PC-3 (cell line): ENCODE data around the gene SEC22B. TPM values are rescaled to one million over a fixed set of nuclear protein-coding genes. Genes with fewer than 3 reads are reported as not detected.
A peak's percentile ranks its signal among the peaks of the same experiment; 100 is the strongest.
"Not testable (repeated sequence)": the region's sequence is repeated elsewhere in the genome, so short reads cannot be mapped to it uniquely, and the experiment has no call there.

Experiments
- ATAC-seq: fragments of 200-7000 bp; cut with Tn5 transposase; 2 replicates; pipeline ENCODE4 v1.9.1; 2020; ENCODE audit warnings: mild to moderate bottlenecking, moderate library complexity
- BruUV-seq: library from RNA; stranded (reverse); fragments of 400-500 nt; replicated peaks from 2 replicates; lab custom pipeline; 2021; lab: Mats Ljungman, UMichigan
- CTCF ChIA-PET: fragments of 300-600 bp; sonication (Branson Sonifier 250); formaldehyde crosslinking; loops from one replicate; lab custom pipeline; 2022; ENCODE audit warnings: antibody characterized with exemption; lab: Charles Lee
- POLR2A ChIA-PET: fragments of 300-600 bp; sonication (Branson Sonifier 250); formaldehyde crosslinking; loops from one replicate; lab custom pipeline; 2022; ENCODE audit warnings: antibody characterized with exemption; ENCODE audit not compliant: unreplicated experiment; lab: Charles Lee
- DNase-seq: peaks from one replicate; pipeline ENCODE4 v3.0.0-alpha.2; 2015
- H2AFZ ChIP-seq: fragments of 300-600 bp; sonication (generic); 2 replicates; pipeline ENCODE4 v1.6.0; 2016; ENCODE audit warnings: antibody characterized with exemption, low read length
- H3F3A ChIP-seq: fragments of 300-600 bp; sonication (generic); one replicate; pipeline ENCODE4 v1.6.0; 2017; ENCODE audit warnings: antibody characterized with exemption, low read length, control low read depth, mild to moderate bottlenecking; ENCODE audit not compliant: unreplicated experiment
- H3K27ac ChIP-seq: fragments of 300-600 bp; sonication (generic); 2 replicates; pipeline ENCODE4 v1.5.1; 2016; ENCODE audit warnings: mild to moderate bottlenecking, low read length
- H3K27me3 ChIP-seq: fragments of 300-600 bp; sonication (generic); 2 replicates; pipeline ENCODE4 v1.6.1; 2016; ENCODE audit warnings: low read length, mixed read lengths
- H3K36me3 ChIP-seq: fragments of 300-600 bp; sonication (generic); 2 replicates; pipeline ENCODE4 v1.6.1; 2016; ENCODE audit warnings: low read depth, mixed run types, low read length, mixed read lengths
- H3K4me1 ChIP-seq: fragments of 300-600 bp; sonication (generic); 2 replicates; pipeline ENCODE4 v1.5.1; 2016; ENCODE audit warnings: low read length; ENCODE audit not compliant: insufficient read depth
- H3K4me2 ChIP-seq: fragments of 300-600 bp; sonication (generic); 2 replicates; pipeline ENCODE4 v1.6.0; 2016; ENCODE audit warnings: low read length
- H3K4me3 ChIP-seq: fragments of 300-600 bp; sonication (generic); 2 replicates; pipeline ENCODE4 v1.5.1; 2016; ENCODE audit warnings: mild to moderate bottlenecking, low read length, mixed read lengths
- H3K79me2 ChIP-seq: fragments of 300-600 bp; sonication (generic); 2 replicates; pipeline ENCODE4 v1.6.1; 2017; ENCODE audit warnings: low read length, mixed read lengths
- H3K9ac ChIP-seq: fragments of 300-600 bp; sonication (generic); 2 replicates; pipeline ENCODE4 v1.6.0; 2016; ENCODE audit warnings: mild to moderate bottlenecking, low read length
- H3K9me2 ChIP-seq: fragments of 300-600 bp; sonication (generic); replicated peaks from 2 replicates; pipeline ENCODE4 v1.6.1; 2016; ENCODE audit warnings: mixed run types, low read length, mixed read lengths
- H3K9me3 ChIP-seq: fragments of 300-600 bp; sonication (generic); 2 replicates; pipeline ENCODE4 v1.6.1; 2016; ENCODE audit warnings: low read length, mixed read lengths
- H4K20me1 ChIP-seq: fragments of 300-600 bp; sonication (generic); 2 replicates; pipeline ENCODE4 v1.6.1; 2016; ENCODE audit warnings: low read length, mixed read lengths
- intact Hi-C: fragments of 100-400 bp; cut with micrococcal nuclease; formaldehyde crosslinking; loops from 2 replicates; pipeline ENCODE4 v1.9.0; 2023
- total RNA-seq: library from RNA; depleted of rRNA; stranded (reverse); fragments of >200 nt; gene quantifications from 2 replicates; pipeline ENCODE4 v1.2.3, GENCODE V29; 2014

SEC22B gene
- total RNA-seq, 1 experiment from 2014 or later: 16.4 TPM

GRCh38 chr1:120121830-120122229 lies 54.5 kb downstream of the SEC22B start:
- H3K79me2 ChIP-seq, BruUV-seq, H2AFZ ChIP-seq, H3K4me2 ChIP-seq, H3F3A ChIP-seq, H4K20me1 ChIP-seq, POLR2A ChIA-PET, H3K27me3 ChIP-seq, DNase-seq, intact Hi-C loops, H3K4me3 ChIP-seq, H3K9me2 ChIP-seq, H3K9me3 ChIP-seq, H3K4me1 ChIP-seq, CTCF ChIA-PET, H3K27ac ChIP-seq, ATAC-seq, H3K9ac ChIP-seq, H3K36me3 ChIP-seq: not testable (repeated sequence)

DNA sequence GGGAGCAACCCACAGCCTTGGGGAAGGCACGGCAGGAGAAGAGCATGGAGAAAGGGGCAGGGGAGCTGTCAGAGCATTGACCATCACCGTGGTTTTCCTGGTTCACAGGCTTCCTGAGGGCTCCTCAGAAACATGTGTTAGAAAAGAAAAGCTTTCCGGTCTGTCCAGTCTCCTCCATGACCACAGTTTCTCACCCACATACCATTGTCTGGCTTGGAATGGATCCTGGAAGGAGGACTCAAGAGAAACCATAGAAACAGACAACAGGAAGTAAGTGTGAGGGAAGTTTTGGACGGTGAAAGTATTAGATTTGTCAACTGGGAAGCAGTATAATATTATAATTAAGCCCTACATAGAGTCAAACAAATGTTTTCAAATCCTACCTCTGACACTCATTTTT lies 55.8 kb downstream of the SEC22B start:
- H3K79me2 ChIP-seq, H4K20me1 ChIP-seq, H3K9me3 ChIP-seq, intact Hi-C loops, H2AFZ ChIP-seq, H3K9me2 ChIP-seq, POLR2A ChIA-PET, ATAC-seq, H3K36me3 ChIP-seq, CTCF ChIA-PET, DNase-seq, BruUV-seq, H3K4me3 ChIP-seq, H3F3A ChIP-seq, H3K4me1 ChIP-seq, H3K27me3 ChIP-seq, H3K27ac ChIP-seq, H3K4me2 ChIP-seq, H3K9ac ChIP-seq: not testable (repeated sequence)

DNA sequence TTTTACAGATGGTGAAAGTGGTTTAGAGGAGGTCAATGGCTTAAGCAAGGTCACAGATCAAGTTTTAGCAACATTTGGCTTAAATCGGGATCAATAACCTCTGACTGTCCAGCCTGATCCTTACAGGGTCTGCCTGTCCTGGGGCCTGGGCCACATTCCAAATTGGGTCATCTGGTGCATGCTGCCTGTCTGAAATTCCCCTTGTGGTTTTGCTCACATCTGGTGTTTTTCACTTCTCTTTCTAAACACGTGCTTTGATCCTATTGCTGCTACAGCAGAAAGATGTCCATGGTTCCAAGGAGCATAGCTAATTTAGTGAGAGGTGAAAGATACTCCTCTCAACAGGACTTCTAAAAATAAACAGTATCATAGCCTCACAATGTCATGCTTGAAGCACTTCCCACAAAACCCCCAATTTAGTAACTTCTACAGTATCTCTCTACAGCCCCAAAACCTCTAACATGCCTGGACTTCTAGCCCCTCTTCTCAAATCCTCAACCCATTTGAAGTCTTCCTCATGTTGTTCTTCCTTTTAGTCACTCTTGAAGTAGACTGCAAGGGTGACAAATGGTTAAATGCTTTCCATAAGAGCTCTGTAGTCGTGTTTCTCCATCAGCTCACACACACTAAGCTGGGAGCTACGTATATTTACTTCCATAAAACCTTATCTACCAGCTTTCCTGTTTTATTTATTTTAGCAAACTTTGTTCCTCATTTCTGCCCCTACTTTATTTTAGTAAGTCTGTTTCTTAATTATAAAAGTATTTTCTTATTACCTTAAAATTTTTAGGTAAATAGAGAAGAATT lies 58.7 kb downstream of the SEC22B start:
- not testable (repeated sequence) for H2AFZ ChIP-seq, H3K9ac ChIP-seq, H3K4me2 ChIP-seq

GRCh38 chr1:120116094-120116493 lies 60.2 kb downstream of the SEC22B start:
- H4K20me1 ChIP-seq, BruUV-seq, POLR2A ChIA-PET: not testable (repeated sequence)

More for the DNA sequence above, 58.7 kb downstream of the SEC22B start:
- intact Hi-C loops, H3K4me1 ChIP-seq, H3F3A ChIP-seq, ATAC-seq, H3K36me3 ChIP-seq, H3K27ac ChIP-seq, BruUV-seq, H3K79me2 ChIP-seq, H3K9me2 ChIP-seq, H3K27me3 ChIP-seq, POLR2A ChIA-PET, H3K9me3 ChIP-seq, CTCF ChIA-PET, H4K20me1 ChIP-seq, H3K4me3 ChIP-seq, DNase-seq: not testable (repeated sequence)

GRCh38 chr1:120113134-120113533 lies 63.2 kb downstream of the SEC22B start:
- H4K20me1 ChIP-seq, H3K27ac ChIP-seq, H3K36me3 ChIP-seq, H3K4me3 ChIP-seq, H2AFZ ChIP-seq, H3K4me1 ChIP-seq, intact Hi-C loops, DNase-seq, H3K9ac ChIP-seq, H3K27me3 ChIP-seq, H3K4me2 ChIP-seq, H3K9me2 ChIP-seq, H3F3A ChIP-seq, POLR2A ChIA-PET, H3K9me3 ChIP-seq, BruUV-seq, H3K79me2 ChIP-seq, CTCF ChIA-PET: not testable (repeated sequence)
- ATAC-seq: peak; percentile 62

More at GRCh38 chr1:120116094-120116493, 60.2 kb downstream of the SEC22B start:
- ATAC-seq, DNase-seq, intact Hi-C loops, CTCF ChIA-PET, H3K4me1 ChIP-seq, H3K9me3 ChIP-seq, H2AFZ ChIP-seq, H3F3A ChIP-seq, H3K4me2 ChIP-seq, H3K9me2 ChIP-seq, H3K4me3 ChIP-seq, H3K27me3 ChIP-seq, H3K36me3 ChIP-seq, H3K9ac ChIP-seq, H3K79me2 ChIP-seq: not testable (repeated sequence)
- peak overlapping the region; percentile 43; the same call in 1 of the 2 replicates for H3K27ac ChIP-seq

GRCh38 chr1:120112212-120112611 lies 64.1 kb downstream of the SEC22B start:
- intact Hi-C loops, H3K79me2 ChIP-seq, H4K20me1 ChIP-seq, DNase-seq, H3K36me3 ChIP-seq, ATAC-seq, H3K4me2 ChIP-seq, H2AFZ ChIP-seq, H3F3A ChIP-seq, H3K9me2 ChIP-seq, H3K9ac ChIP-seq, BruUV-seq, CTCF ChIA-PET, H3K4me1 ChIP-seq, H3K4me3 ChIP-seq, H3K9me3 ChIP-seq, H3K27me3 ChIP-seq, POLR2A ChIA-PET, H3K27ac ChIP-seq: not testable (repeated sequence)
